Fibroblast of mammary gland (primary cell): ENCODE measurements around the gene VEZT.

Experiments used
- DNase-seq: peaks from one replicate; pipeline ENCODE4 v3.0.0-alpha.2; 2010; ENCODE audit warnings: low read depth
- H3K4me3 ChIP-seq: 2 replicates; pipeline ENCODE4 v1.5.1; 2011; ENCODE audit warnings: low read depth, mild to moderate bottlenecking, low read length, moderate library complexity; ENCODE audit not compliant: control insufficient read depth
- TF ChIP-seq, protein P1 (sequence below): conservative IDR thresholded peaks from 2 replicates; pipeline ENCODE4 v1.5.1; 2011; ENCODE audit warnings: low read depth, low read length, inconsistent platforms; ENCODE audit not compliant: control insufficient read depth, insufficient read depth

The VEZT gene

DNA sequence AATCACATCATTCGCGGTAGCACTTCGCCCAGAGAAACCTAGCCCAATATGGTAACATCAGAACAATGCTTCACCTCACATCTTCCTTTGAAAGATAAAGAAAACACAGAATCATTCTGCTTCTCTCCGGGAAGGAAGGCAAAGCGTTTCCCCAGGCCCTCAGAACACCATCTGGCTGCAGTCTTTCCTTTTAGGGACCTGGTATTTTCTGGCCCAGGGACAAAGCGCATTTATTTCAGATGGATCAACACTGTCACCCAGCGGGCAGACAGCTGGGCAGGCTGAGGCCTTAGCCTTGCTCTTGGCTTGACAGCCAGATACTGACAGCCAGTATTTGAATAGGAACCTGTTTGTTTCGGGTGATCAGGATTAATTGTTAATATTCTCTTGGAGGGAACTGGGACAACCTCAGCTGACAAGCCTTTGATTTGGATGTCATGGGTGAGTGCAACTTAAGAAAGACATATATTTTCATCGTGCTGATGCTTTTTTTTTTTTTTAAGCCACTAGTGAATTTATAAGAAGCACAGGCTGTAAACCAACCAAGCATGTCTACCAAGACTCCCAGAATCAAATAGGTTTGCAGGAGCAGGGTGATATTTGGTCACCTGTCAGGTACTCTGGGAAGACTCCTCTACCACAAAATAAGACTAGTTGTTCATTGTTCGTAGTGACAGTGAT, 118.9 kb downstream of the VEZT start:
- no peak overlapping the region for H3K4me3 ChIP-seq
- peak; percentile 83 for DNase-seq
- TF ChIP-seq, protein P1, sequence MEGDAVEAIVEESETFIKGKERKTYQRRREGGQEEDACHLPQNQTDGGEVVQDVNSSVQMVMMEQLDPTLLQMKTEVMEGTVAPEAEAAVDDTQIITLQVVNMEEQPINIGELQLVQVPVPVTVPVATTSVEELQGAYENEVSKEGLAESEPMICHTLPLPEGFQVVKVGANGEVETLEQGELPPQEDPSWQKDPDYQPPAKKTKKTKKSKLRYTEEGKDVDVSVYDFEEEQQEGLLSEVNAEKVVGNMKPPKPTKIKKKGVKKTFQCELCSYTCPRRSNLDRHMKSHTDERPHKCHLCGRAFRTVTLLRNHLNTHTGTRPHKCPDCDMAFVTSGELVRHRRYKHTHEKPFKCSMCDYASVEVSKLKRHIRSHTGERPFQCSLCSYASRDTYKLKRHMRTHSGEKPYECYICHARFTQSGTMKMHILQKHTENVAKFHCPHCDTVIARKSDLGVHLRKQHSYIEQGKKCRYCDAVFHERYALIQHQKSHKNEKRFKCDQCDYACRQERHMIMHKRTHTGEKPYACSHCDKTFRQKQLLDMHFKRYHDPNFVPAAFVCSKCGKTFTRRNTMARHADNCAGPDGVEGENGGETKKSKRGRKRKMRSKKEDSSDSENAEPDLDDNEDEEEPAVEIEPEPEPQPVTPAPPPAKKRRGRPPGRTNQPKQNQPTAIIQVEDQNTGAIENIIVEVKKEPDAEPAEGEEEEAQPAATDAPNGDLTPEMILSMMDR: peak; percentile 88

DNA sequence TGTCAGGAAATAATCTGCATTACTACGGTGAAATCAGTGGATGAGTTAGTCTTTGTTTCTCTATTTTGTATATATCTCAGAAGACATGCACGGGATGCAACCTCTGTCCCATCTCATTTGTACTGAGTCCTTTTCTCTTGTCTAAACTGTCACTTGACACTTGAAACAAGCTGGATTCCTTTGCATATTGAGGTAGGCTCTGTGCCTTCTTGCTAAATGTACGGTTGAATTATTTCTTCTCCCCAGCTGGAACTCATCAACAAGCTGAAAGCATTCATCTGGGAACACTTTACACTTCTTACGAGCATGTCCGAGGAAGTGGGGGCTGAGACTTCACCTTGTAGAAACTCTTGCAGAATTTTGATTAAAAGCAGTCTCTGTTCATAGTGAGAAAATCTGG, 119.5 kb downstream of the VEZT start:
- DNase-seq: peak; percentile 66
- TF ChIP-seq, protein P1: no peak
- H3K4me3 ChIP-seq: no peak overlapping the region

DNA sequence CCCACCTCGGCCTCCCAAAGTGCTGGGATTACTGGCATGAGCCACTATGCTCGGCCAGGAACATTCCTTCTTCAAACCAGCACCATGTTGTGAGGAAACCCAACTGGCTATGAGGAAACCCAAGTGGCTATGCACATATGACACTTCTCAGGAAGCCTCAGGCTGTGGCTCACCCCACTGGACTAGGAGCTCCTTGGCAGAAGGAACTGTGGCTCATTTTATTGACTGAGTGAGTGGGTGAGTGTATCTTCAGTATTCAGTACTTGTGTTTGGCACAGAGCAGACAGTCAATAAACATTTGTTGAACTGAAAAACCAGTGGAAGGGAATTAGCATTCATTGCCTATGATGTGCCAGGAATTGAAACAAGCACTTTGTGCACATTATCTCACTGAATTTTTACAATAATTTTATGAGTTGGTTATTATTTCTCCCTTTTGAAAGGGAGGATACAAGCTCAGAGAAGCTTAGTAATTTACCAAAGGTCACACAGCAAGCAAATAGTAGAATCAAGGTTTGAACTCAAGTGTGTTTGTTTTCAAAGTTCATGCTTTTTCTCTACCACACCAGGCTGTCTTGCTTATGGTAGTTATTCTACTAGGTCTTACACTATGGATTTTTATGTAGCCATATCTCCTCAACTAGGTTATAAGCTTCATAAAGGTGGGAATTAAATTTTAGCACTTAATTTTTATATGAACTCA, 121.6 kb downstream of the VEZT start:
- DNase-seq: peak; percentile 37
- TF ChIP-seq, protein P1: no peak
- H3K4me3 ChIP-seq: no peak overlapping the region

DNA sequence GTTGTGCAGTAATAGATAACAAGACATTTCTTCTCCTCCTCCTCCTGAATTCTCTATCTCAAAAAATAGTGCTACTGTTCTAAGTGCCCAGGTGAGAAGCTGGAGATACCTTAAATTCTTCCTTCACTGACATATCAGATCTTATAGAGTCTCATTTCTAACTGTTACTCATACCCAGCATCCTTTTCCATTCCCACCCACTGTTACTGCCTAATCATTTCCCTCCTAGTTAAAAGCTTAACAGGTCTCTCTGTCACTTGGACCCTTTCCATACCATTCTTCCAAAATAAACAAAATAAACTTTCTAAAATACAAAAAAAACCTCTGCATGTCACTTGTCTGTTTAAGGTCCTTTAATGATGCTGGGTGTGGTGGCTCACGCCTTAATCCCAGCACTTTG, 124.4 kb downstream of the VEZT start:
- no peak for DNase-seq
- TF ChIP-seq, protein P1: no peak
- no peak overlapping the region for H3K4me3 ChIP-seq

DNA sequence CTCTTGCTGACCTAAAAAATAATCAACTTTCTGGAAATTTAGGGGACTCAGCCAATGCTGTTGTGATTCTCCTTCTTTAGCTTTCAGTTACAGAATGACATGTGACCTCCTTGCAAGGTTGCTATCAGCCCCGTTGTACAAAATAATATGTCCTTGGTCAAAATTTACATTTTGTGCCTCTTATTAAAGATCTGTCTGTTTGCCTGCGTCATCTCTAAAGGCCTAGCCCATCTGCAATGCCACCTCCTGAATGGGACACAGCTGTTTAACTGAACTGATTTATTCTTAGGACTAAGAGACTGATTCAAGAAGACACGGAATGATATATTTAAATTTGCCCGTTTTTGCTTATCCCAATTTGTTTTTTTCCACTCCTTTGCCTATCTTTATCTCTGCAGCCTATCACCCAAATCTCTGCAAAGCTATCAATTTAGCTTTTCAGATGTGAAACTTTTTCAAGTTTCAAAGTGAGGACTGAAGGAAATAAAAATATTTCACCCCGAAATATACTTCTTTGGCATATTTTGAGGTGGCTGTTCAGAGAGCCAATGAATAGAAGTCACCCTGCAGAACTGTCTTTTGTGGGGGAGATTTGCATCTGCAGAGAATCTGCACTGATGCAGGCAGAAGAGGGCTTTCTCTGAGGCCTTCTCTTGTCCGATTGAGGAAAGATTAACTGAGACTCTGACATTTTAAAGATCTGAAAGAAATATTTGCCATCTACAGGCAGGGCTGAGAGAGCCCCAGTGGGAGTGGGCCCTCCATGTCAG, 126.0 kb downstream of the VEZT start:
- DNase-seq: no peak
- TF ChIP-seq, protein P1: no peak
- H3K4me3 ChIP-seq: no peak overlapping the region

DNA sequence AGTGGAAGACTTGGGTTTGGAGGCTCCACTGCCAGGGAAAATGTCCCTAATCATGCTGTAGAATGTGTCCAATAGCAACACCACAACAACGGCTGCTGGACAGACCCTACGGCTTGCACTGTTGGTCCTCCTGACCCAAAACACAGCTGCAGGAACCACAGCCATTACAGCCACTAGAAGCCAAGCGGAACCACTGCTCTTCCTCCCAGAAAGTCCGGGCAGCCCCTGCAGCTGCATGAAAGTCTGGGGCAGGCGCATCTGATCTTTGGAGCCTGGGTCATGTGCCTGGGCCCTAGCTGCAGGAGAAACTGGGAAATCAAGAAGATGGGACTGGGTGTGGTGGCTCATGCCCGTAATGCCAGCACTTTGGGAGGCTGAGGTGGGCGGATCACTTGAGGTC, 131.7 kb downstream of the VEZT start:
- TF ChIP-seq, protein P1: no peak
- no peak for DNase-seq
- H3K4me3 ChIP-seq: no peak overlapping the region
